ENCODE results near the gene SUGCT.

SUGCT gene

DNA sequence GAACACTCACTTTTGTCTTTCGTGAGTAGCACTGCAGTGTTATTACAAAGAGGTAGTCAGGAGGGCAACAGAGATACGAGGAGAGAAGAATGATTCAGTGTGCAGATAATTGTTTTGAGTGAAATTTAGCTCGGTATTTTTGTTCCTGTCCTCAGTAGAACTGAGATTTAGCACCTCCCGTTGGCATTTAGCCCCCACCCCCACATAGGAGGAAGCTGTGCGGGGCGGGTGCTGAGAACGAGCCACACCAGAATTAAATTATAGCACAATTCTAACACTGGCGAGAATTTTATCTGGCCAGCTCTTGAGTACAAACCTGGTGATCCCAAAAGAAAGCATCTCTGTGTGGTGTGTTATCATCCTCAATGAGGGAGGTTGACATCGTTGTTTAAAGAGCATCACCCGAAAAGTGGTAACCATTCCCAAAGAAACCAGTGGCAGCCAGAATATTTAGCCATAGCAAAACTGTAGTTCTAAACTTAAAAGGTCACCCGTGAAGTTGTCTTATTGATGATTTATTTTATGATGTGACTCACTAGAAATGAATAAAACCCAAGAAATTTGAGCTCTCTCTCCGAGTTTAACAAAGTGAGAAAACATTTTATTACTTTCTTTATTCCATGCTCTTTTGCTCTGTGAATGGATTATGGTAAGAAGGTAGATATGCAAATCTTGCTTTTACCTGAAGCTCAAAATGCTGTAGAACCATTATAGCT, 612.2 kb downstream of the SUGCT start:
- TF ChIP-seq, protein P1, sequence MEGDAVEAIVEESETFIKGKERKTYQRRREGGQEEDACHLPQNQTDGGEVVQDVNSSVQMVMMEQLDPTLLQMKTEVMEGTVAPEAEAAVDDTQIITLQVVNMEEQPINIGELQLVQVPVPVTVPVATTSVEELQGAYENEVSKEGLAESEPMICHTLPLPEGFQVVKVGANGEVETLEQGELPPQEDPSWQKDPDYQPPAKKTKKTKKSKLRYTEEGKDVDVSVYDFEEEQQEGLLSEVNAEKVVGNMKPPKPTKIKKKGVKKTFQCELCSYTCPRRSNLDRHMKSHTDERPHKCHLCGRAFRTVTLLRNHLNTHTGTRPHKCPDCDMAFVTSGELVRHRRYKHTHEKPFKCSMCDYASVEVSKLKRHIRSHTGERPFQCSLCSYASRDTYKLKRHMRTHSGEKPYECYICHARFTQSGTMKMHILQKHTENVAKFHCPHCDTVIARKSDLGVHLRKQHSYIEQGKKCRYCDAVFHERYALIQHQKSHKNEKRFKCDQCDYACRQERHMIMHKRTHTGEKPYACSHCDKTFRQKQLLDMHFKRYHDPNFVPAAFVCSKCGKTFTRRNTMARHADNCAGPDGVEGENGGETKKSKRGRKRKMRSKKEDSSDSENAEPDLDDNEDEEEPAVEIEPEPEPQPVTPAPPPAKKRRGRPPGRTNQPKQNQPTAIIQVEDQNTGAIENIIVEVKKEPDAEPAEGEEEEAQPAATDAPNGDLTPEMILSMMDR (IDR thresholded peaks at IDR 0.05; ENCODE audit: low read depth, low read length, missing control alignments): no peak

DNA sequence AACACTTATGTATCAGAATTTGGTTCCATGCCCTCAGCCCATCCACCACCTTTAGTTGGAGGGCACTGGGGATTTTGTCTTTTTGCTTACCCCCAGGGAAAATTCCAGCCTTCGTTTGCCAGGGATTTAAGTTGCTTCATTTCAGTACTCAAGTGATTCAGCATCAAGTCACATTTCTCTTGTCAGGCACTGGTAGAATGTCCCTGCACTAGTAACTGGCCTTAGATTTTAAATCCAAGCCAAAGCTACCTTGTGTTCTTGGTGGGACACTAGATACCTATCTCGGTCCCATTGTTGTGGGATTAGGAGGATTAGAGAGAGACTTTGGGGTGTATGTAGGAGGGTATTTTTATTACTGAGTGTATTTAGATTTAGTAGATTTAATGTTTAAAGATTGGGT, 613.1 kb downstream of the SUGCT start:
- DNase-seq (ENCODE audit: low read depth): no peak
- no peak overlapping the region for H3K4me3 ChIP-seq (ENCODE audit: low read depth, low read length)
- in situ Hi-C loops (cut with HindIII; ENCODE audit: low sequenced_read_pairs): no loop called here
- TF ChIP-seq, protein P1 (IDR thresholded peaks at IDR 0.05; ENCODE audit: low read depth, low read length, missing control alignments): no peak

More for the DNA sequence above, 612.2 kb downstream of the SUGCT start:
- no peak overlapping the region for H3K4me3 ChIP-seq (ENCODE audit: low read depth, low read length)
- in situ Hi-C loops (cut with HindIII; ENCODE audit: low sequenced_read_pairs): no loop called here
- DNase-seq (ENCODE audit: low read depth): no peak

DNA sequence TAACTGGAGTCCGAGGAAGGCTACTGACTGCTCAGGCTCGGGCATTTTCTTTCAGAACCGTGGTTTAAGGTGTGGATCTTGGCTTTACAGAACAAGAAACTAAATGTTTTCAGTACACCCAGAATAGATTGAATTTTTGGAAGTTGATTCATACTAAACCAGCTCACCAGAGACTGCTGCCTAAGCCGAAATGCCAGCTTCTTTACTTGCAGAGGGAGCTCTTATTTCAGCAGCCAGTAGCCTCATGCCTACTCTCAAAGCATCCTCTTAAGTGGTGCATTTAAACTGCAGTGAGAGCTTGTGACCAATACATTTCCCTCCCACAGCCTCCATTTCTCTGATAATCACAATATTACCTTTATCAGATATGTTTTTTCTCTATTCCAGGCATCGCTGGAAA, 615.1 kb downstream of the SUGCT start:
- in situ Hi-C loops (cut with HindIII; ENCODE audit: low sequenced_read_pairs): no loop called here
- TF ChIP-seq, protein P1 (IDR thresholded peaks at IDR 0.05; ENCODE audit: low read depth, low read length, missing control alignments): no peak
- H3K4me3 ChIP-seq (ENCODE audit: low read depth, low read length): no peak overlapping the region

DNA sequence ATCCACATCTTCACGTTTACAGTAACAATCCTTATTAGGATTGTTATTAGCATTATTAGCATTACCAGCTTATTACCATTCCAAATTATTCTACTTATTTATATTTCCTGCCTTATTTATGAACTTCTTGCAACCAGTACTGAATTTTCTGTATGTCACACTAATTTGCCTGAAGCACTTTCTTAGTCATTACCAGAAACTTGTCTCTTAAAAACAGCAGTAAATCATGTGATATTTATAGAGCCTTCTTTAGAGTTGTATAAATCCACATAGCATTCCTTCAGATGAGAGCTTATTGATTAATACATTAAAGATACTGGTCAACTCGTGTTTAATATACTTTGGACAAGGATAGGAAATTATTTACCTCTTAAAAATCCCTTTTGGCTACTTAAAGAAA, 618.6 kb downstream of the SUGCT start:
- H3K4me3 ChIP-seq (ENCODE audit: low read depth, low read length): no peak overlapping the region
- TF ChIP-seq, protein P1 (IDR thresholded peaks at IDR 0.05; ENCODE audit: low read depth, low read length, missing control alignments): no peak
- no peak for DNase-seq (ENCODE audit: low read depth)
- in situ Hi-C loops (cut with HindIII; ENCODE audit: low sequenced_read_pairs): no loop called here

More for the DNA sequence above, 615.1 kb downstream of the SUGCT start:
- no peak for DNase-seq (ENCODE audit: low read depth)

DNA sequence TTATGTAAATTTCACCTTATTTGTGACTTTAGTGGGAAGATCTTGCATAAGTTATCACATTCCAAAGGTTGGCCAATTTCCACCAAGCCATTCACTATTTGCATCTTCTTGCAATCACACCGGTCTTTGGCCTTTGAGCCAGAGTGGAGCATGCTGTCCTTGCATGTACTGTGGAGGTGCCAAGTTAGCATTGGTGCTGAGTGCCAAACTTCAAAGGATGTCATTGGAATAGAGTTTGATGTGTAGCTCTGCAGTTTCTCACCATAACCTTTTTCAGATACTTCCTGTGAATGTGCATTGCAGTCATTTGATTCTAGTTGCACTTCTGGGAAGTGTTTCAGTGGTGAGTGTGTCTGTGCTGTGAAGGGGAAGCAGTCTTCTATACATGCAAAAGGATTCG, 620.6 kb downstream of the SUGCT start:
- no peak for DNase-seq (ENCODE audit: low read depth)
- H3K4me3 ChIP-seq (ENCODE audit: low read depth, low read length): no peak overlapping the region
- in situ Hi-C loops (cut with HindIII; ENCODE audit: low sequenced_read_pairs): no loop called here
- TF ChIP-seq, protein P1 (IDR thresholded peaks at IDR 0.05; ENCODE audit: low read depth, low read length, missing control alignments): no peak

DNA sequence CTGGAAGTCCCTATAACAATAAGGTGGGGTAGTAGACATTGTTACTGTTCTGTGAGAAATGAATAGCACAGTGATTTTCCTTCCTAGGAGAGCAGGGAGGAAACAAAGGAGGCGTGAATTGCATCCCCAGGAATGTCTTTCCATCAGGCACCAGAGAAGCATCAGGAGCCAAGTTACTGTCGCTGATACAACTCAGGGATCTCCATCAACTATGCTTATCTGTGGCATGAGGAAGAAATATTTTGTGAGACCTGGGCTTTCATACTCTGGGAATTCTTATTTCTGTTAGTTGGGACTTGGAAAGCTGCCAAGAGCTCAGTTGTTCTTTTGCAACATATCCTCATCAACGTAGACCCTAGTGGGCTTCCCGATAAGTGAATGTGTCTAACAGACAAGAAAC, 622.3 kb downstream of the SUGCT start:
- TF ChIP-seq, protein P1 (IDR thresholded peaks at IDR 0.05; ENCODE audit: low read depth, low read length, missing control alignments): no peak
- H3K4me3 ChIP-seq (ENCODE audit: low read depth, low read length): no peak overlapping the region
- in situ Hi-C loops (cut with HindIII; ENCODE audit: low sequenced_read_pairs): no loop called here
- DNase-seq (ENCODE audit: low read depth): no peak

Measured in astrocyte of the cerebellum (primary cell).